ENCODE measurements around the gene RCBTB2.

Gene RCBTB2

GRCh38 chr13:48491423-48492095 is 41.3 kb downstream of the RCBTB2 start:
- Histone ChIP-seq H3K27me3 (ENCODE audit: insufficient read depth, low read length) (no peaks in the 10 kb centered on the region), H4K20me1 (ENCODE audit: insufficient read depth, low read length) (no peaks in the 10 kb centered on the region), H3K4me1 (ENCODE audit: insufficient read depth, low read length, severe bottlenecking) (peaks cover 56% of the 10 kb centered on the region), H3F3A (ENCODE audit: insufficient read depth, low read length) (no peaks in the 10 kb centered on the region; the same call in 1 of the 2 replicates), H3K9me2 (ENCODE audit: low read depth, low read length) (no peaks in the 10 kb centered on the region), H3K79me2 (ENCODE audit: insufficient read depth, low read length) (no peaks in the 10 kb centered on the region), H3K4me3 (ENCODE audit: low read depth, low read length, poor library complexity, severe bottlenecking) (peak overlapping the region; percentile 56), H3K9me3 (ENCODE audit: low read length) (no peaks in the 10 kb centered on the region; the same call in 1 of the 2 replicates), H3K4me2 (ENCODE audit: low read length) (peak overlapping the region; percentile 81), H2AFZ (ENCODE audit: low read length) (no peak overlapping the region), H3K9ac (ENCODE audit: low read length) (peak overlapping the region; percentile 63), H3K27ac (ENCODE audit: low read depth, low read length, poor library complexity, severe bottlenecking) (peak overlapping the region; percentile 90), H3K36me3 (ENCODE audit: insufficient read depth, low read length) (peaks cover 31% of the 10 kb centered on the region)
- TF ChIP-seq CTCF (IDR thresholded peaks at IDR 0.05; ENCODE audit: low read length) (no peak), EZH2 (IDR thresholded peaks at IDR 0.05; ENCODE audit: borderline replicate concordance, low read length) (no peak)

GRCh38 chr13:48490241-48490640 is 42.6 kb downstream of the RCBTB2 start:
- H3K9me2 ChIP-seq (ENCODE audit: low read depth, low read length): no peaks in the 10 kb centered on the region
- H3K4me1 ChIP-seq (ENCODE audit: insufficient read depth, low read length, severe bottlenecking): peaks cover 56% of the 10 kb centered on the region
- H3K27ac ChIP-seq (ENCODE audit: low read depth, low read length, poor library complexity, severe bottlenecking): peak overlapping the region; percentile 90
- no peaks in the 10 kb centered on the region; the same call in 1 of the 2 replicates for H3K9me3 ChIP-seq (ENCODE audit: low read length)
- H4K20me1 ChIP-seq (ENCODE audit: insufficient read depth, low read length): no peaks in the 10 kb centered on the region
- no peaks in the 10 kb centered on the region for H3F3A ChIP-seq (ENCODE audit: insufficient read depth, low read length)
- no peak overlapping the region for H2AFZ ChIP-seq (ENCODE audit: low read length)
- H3K79me2 ChIP-seq (ENCODE audit: insufficient read depth, low read length): no peaks in the 10 kb centered on the region
- no peaks in the 10 kb centered on the region for H3K27me3 ChIP-seq (ENCODE audit: insufficient read depth, low read length)
- TF ChIP-seq EZH2 (IDR thresholded peaks at IDR 0.05; ENCODE audit: borderline replicate concordance, low read length) (no peak), CTCF (IDR thresholded peaks at IDR 0.05; ENCODE audit: low read length) (no peak)
- peaks cover 31% of the 10 kb centered on the region for H3K36me3 ChIP-seq (ENCODE audit: insufficient read depth, low read length)
- H3K4me3 ChIP-seq (ENCODE audit: low read depth, low read length, poor library complexity, severe bottlenecking): peak overlapping the region; percentile 56
- peak overlapping the region; percentile 81; the same call in 1 of the 2 replicates for H3K4me2 ChIP-seq (ENCODE audit: low read length)
- H3K9ac ChIP-seq (ENCODE audit: low read length): no peak overlapping the region; the same call in 1 of the 2 replicates

GRCh38 chr13:48489666-48490065 is 43.2 kb downstream of the RCBTB2 start:
- Histone ChIP-seq H2AFZ (ENCODE audit: low read length) (no peak overlapping the region), H3K4me3 (ENCODE audit: low read depth, low read length, poor library complexity, severe bottlenecking) (no peak overlapping the region), H3K4me1 (ENCODE audit: insufficient read depth, low read length, severe bottlenecking) (peaks cover 56% of the 10 kb centered on the region), H3K9me2 (ENCODE audit: low read depth, low read length) (no peaks in the 10 kb centered on the region), H3F3A (ENCODE audit: insufficient read depth, low read length) (no peaks in the 10 kb centered on the region), H3K9ac (ENCODE audit: low read length) (no peak overlapping the region), H3K9me3 (ENCODE audit: low read length) (no peaks in the 10 kb centered on the region; the same call in 1 of the 2 replicates), H3K79me2 (ENCODE audit: insufficient read depth, low read length) (no peaks in the 10 kb centered on the region), H3K27ac (ENCODE audit: low read depth, low read length, poor library complexity, severe bottlenecking) (peak overlapping the region; percentile 58), H3K4me2 (ENCODE audit: low read length) (peak overlapping the region; percentile 26; the same call in 1 of the 2 replicates), H3K36me3 (ENCODE audit: insufficient read depth, low read length) (peaks cover 31% of the 10 kb centered on the region), H4K20me1 (ENCODE audit: insufficient read depth, low read length) (no peaks in the 10 kb centered on the region), H3K27me3 (ENCODE audit: insufficient read depth, low read length) (no peaks in the 10 kb centered on the region)
- no peak for TF ChIP-seq EZH2 (IDR thresholded peaks at IDR 0.05; ENCODE audit: borderline replicate concordance, low read length)
- TF ChIP-seq CTCF (IDR thresholded peaks at IDR 0.05; ENCODE audit: low read length): no peak

Measured in OCI-LY1 (cell line).